ENCODE measurements around the gene SHROOM3. TPM values are rescaled to one million over a fixed set of nuclear protein-coding genes. Genes with fewer than 3 reads are reported as not detected.

Gene SHROOM3
- total and polyA plus RNA-seq, 7 donors = 5.1 to 71.0 (median 28.2) TPM

- H3K9me3 ChIP-seq = no peaks in the 10 kb centered on the region
- WGBS, 2 donors = 92 to 94% methylated on average over 7 of the region's 7 CpGs
- H3K27me3 ChIP-seq = no peaks in the 10 kb centered on the region
- no peak overlapping the region for H3K4me3 ChIP-seq
- H3K4me1 ChIP-seq = peaks cover 0 to 17% (median 2%) of the 10 kb centered on the region in 4 donors
- H3K27ac ChIP-seq = no peak overlapping the region
- H3K36me3 ChIP-seq = peaks cover 0 to 9% (median 7%) of the 10 kb centered on the region in 4 donors
- no peak for DNase-seq
- TF ChIP-seq POLR2AphosphoS5 (IDR thresholded peaks at IDR 0.05) = no peak
- TF ChIP-seq, protein P1, sequence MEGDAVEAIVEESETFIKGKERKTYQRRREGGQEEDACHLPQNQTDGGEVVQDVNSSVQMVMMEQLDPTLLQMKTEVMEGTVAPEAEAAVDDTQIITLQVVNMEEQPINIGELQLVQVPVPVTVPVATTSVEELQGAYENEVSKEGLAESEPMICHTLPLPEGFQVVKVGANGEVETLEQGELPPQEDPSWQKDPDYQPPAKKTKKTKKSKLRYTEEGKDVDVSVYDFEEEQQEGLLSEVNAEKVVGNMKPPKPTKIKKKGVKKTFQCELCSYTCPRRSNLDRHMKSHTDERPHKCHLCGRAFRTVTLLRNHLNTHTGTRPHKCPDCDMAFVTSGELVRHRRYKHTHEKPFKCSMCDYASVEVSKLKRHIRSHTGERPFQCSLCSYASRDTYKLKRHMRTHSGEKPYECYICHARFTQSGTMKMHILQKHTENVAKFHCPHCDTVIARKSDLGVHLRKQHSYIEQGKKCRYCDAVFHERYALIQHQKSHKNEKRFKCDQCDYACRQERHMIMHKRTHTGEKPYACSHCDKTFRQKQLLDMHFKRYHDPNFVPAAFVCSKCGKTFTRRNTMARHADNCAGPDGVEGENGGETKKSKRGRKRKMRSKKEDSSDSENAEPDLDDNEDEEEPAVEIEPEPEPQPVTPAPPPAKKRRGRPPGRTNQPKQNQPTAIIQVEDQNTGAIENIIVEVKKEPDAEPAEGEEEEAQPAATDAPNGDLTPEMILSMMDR (IDR thresholded peaks at IDR 0.05) = no peak
- TF ChIP-seq POLR2A (IDR thresholded peaks at IDR 0.05) = no peak
- no peak for TF ChIP-seq EP300 (IDR thresholded peaks at IDR 0.05)
- intact Hi-C loops (cut with DNase I) = no loop called here
Measured at GRCh38 chr4:76780781-76781697, 346.0 kb downstream of the SHROOM3 start.

GRCh38 chr4:76781698-76782595 is 346.9 kb downstream of the SHROOM3 start:
- Histone ChIP-seq H3K27ac (no peak overlapping the region), H3K27me3 (no peaks in the 10 kb centered on the region), H3K36me3 (peaks cover 0 to 9% (median 7%) of the 10 kb centered on the region in 4 donors), H3K4me1 (peaks cover 0 to 17% (median 2%) of the 10 kb centered on the region in 4 donors), H3K9me3 (no peaks in the 10 kb centered on the region), H3K4me3 (no peak overlapping the region)
- no peak for DNase-seq
- 88 to 90% methylated on average over 7 of the region's 7 CpGs for WGBS, 2 donors
- intact Hi-C loops (cut with DNase I) = no loop called here
- TF ChIP-seq POLR2A (IDR thresholded peaks at IDR 0.05) (no peak), EP300 (IDR thresholded peaks at IDR 0.05) (no peak), POLR2AphosphoS5 (IDR thresholded peaks at IDR 0.05) (no peak)
- TF ChIP-seq, protein P1 (IDR thresholded peaks at IDR 0.05) = no peak

DNA sequence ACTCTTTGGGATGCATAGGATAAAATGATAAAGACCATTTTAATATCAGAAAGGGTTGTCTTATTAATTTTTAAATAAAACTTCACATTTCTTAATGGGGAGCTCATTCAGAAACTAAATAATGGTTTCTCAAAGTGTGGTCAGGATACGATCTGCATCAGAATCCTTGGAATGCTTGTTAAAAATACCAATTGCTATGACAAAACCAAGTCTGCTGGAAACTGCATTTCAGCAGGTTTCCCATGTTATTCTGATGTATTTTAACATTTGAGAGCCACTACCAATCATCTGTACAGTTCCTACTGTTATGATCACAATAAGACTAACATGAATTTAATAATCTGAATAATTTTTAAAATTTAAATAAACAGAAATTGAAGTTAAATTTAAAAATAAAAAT is 347.8 kb downstream of the SHROOM3 start:
- DNase-seq = no peak
- H3K4me1 ChIP-seq = peaks cover 0 to 17% (median 2%) of the 10 kb centered on the region in 4 donors
- H3K9me3 ChIP-seq = no peaks in the 10 kb centered on the region
- TF ChIP-seq POLR2AphosphoS5 (IDR thresholded peaks at IDR 0.05) = no peak
- no peak for TF ChIP-seq EP300 (IDR thresholded peaks at IDR 0.05)
- TF ChIP-seq POLR2A (IDR thresholded peaks at IDR 0.05) = no peak
- TF ChIP-seq, protein P1 (IDR thresholded peaks at IDR 0.05) = no peak
- no peak overlapping the region for H3K27ac ChIP-seq
- intact Hi-C loops (cut with DNase I) = no loop called here
- 72 to 74% methylated on average over 1 of the region's 1 CpG for WGBS, 2 donors
- no peak overlapping the region for H3K4me3 ChIP-seq
- H3K36me3 ChIP-seq = peaks cover 0 to 9% (median 7%) of the 10 kb centered on the region in 4 donors
- H3K27me3 ChIP-seq = no peaks in the 10 kb centered on the region

DNA sequence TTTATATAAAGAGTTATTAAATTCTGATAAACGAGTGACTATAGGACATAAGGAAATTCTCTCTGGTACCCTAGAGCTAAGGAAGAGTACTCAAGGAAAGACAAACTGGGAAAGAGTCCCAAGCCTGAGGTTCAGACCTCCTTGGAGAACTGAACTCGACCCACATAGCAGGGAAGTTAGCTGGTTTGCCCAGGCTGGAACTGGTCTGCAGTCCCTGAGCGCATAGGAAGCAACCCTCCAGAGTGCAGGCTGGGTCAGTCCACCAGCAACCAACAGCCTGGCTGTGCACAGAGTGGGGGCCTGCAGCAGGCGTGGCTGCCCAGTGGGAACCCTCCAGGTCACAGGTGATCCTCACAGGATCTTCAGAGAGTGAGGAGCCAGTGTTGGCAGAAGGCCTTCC is 348.8 kb downstream of the SHROOM3 start:
- TF ChIP-seq, protein P1 (IDR thresholded peaks at IDR 0.05) = no peak
- TF ChIP-seq POLR2A (IDR thresholded peaks at IDR 0.05) = no peak
- TF ChIP-seq EP300 (IDR thresholded peaks at IDR 0.05) = no peak
- no peak for TF ChIP-seq POLR2AphosphoS5 (IDR thresholded peaks at IDR 0.05)
- H3K27me3 ChIP-seq = no peaks in the 10 kb centered on the region
- intact Hi-C loops (cut with DNase I) = no loop called here
- no peak overlapping the region for H3K27ac ChIP-seq
- WGBS, 2 donors = 89 to 91% methylated on average over 4 of the region's 4 CpGs
- no peak for DNase-seq
- no peaks in the 10 kb centered on the region for H3K9me3 ChIP-seq
- H3K36me3 ChIP-seq = peaks cover 0 to 7% (median 5%) of the 10 kb centered on the region in 4 donors
- no peak overlapping the region for H3K4me3 ChIP-seq
- H3K4me1 ChIP-seq = peaks cover 0 to 17% (median 2%) of the 10 kb centered on the region in 4 donors
